H1 (cell line): ENCODE results near the gene LYRM4. TPM values are rescaled to one million over a fixed set of nuclear protein-coding genes. Genes with fewer than 3 reads are reported as not detected.

Experiments
- CTCF ChIA-PET: fragments of 300-600 bp; sonication (Branson Sonifier 250); formaldehyde crosslinking; loops from one replicate; lab custom pipeline; 2021; ENCODE audit not compliant: partially characterized antibody; lab: Charles Lee
- POLR2A ChIA-PET: fragments of 300-600 bp; sonication (Branson Sonifier 250); formaldehyde crosslinking; loops from one replicate; lab custom pipeline; 2021; ENCODE audit warnings: inconsistent platforms; ENCODE audit not compliant: partially characterized antibody; lab: Charles Lee
- DNase-seq, 2 experiments: peaks; one replicate each; pipeline versions ENCODE4 v3.0.0 to v3.0.0-alpha.2; 2010 to 2022; ENCODE audit warnings: low spot score in 2 of 2, low read depth in 1 of 2, mixed read lengths in 1 of 2
- FAIRE-seq: peaks from 2 replicates; lab custom pipeline; 2011; peaks lifted over from hg19 to GRCh38; lab: Jason Lieb, UNC
- H2AFZ ChIP-seq: 2 replicates; pipeline ENCODE4 v1.8.1; 2012; ENCODE audit warnings: low read length, inconsistent platforms
- H2AK5ac ChIP-seq: 2 replicates; pipeline ENCODE4 v1.6.1; 2013; ENCODE audit warnings: low read depth, low read length
- H2BK120ac ChIP-seq: replicated peaks from 2 replicates; pipeline ENCODE3; 2013; ENCODE audit warnings: low read depth, low read length, inconsistent platforms
- H2BK12ac ChIP-seq: 2 replicates; pipeline ENCODE4 v1.6.1; 2013; ENCODE audit warnings: low read depth, low read length
- H2BK15ac ChIP-seq: 2 replicates; pipeline ENCODE4 v1.6.1; 2013; ENCODE audit warnings: low read length
- H2BK20ac ChIP-seq: 2 replicates; pipeline ENCODE4 v1.6.1; 2013; ENCODE audit warnings: low read length
- H2BK5ac ChIP-seq: 2 replicates; pipeline ENCODE4 v1.6.1; 2013; ENCODE audit warnings: low read depth, low read length
- H3K14ac ChIP-seq: 2 replicates; pipeline ENCODE4 v1.6.1; 2013; ENCODE audit warnings: inconsistent platforms; ENCODE audit not compliant: insufficient read length
- H3K18ac ChIP-seq: 2 replicates; pipeline ENCODE4 v1.6.1; 2013; ENCODE audit warnings: low read length; ENCODE audit errors: extremely low read depth
- H3K23ac ChIP-seq: 2 replicates; pipeline ENCODE4 v1.6.1; 2013; ENCODE audit warnings: inconsistent platforms; ENCODE audit not compliant: insufficient read length
- H3K23me2 ChIP-seq: 2 replicates; pipeline ENCODE4 v1.6.1; 2013; ENCODE audit warnings: low read depth, low read length
- H3K27ac ChIP-seq: 2 replicates; pipeline ENCODE4 v1.6.1; 2011; ENCODE audit warnings: low read depth, low read length, inconsistent platforms
- H3K27me3 ChIP-seq, 4 experiments: replicated peaks in 1 of 4; 1 replicate in 1 of 4; 2 replicates in 3 of 4; pipeline versions ENCODE4 v1.6.1 to v1.8.1; 2011 to 2013; ENCODE audit warnings: low read length in 3 of 4, mild to moderate bottlenecking in 3 of 4, inconsistent platforms in 2 of 4, mixed read lengths in 2 of 4, moderate library complexity in 1 of 4; ENCODE audit not compliant: control insufficient read depth in 3 of 4, insufficient read depth in 3 of 4; ENCODE audit errors: extremely low read depth in 1 of 4
- H3K36me3 ChIP-seq, 4 experiments: 2 replicates each; pipeline versions ENCODE4 v1.6.1 to v1.8.1; 2011 to 2013; ENCODE audit warnings: mild to moderate bottlenecking in 4 of 4, low read length in 3 of 4, moderate library complexity in 2 of 4, control low read depth in 1 of 4, inconsistent platforms in 1 of 4; ENCODE audit not compliant: insufficient read depth in 4 of 4, control insufficient read depth in 2 of 4
- H3K4ac ChIP-seq: replicated peaks from 2 replicates; pipeline ENCODE3; 2013; ENCODE audit warnings: low read length, low read depth, mixed read lengths, inconsistent platforms; ENCODE audit not compliant: insufficient read length
- H3K4me1 ChIP-seq, 4 experiments: replicated peaks in 1 of 4; 1 replicate in 1 of 4; 2 replicates in 3 of 4; pipeline versions ENCODE4 v1.6.1 to v1.8.1; 2011 to 2013; ENCODE audit warnings: low read length in 3 of 4, inconsistent platforms in 2 of 4, mixed read lengths in 1 of 4; ENCODE audit not compliant: insufficient read depth in 4 of 4, control insufficient read depth in 3 of 4
- H3K4me2 ChIP-seq, 2 experiments: 2 replicates each; pipeline versions ENCODE4 v1.6.1 to v1.8.1; 2011 to 2013; ENCODE audit warnings: low read depth in 2 of 2, low read length in 2 of 2, control low read depth in 1 of 2, inconsistent platforms in 1 of 2, mild to moderate bottlenecking in 1 of 2; ENCODE audit not compliant: insufficient read depth in 1 of 2
- H3K4me3 ChIP-seq, 4 experiments: fragments of 200-600, 300-600 bp in 1 of 4; sonication (generic), shearing (Covaris generic), sonication (Bioruptor Twin) in 1 of 4; 2 replicates each; pipeline versions ENCODE4 v1.5.1 to v1.8.1; 2011 to 2016; ENCODE audit warnings: low read length in 4 of 4, low read depth in 3 of 4, control low read depth in 2 of 4, inconsistent platforms in 2 of 4, mild to moderate bottlenecking in 2 of 4, mixed read lengths in 1 of 4, moderate library complexity in 1 of 4; ENCODE audit not compliant: insufficient read depth in 2 of 4; ENCODE audit errors: extremely low read depth in 1 of 4
- H3K56ac ChIP-seq: replicated peaks from 2 replicates; pipeline ENCODE3; 2013; ENCODE audit warnings: low read depth, mild to moderate bottlenecking, mixed read lengths, low read length, inconsistent platforms; ENCODE audit not compliant: insufficient read length
- H3K79me1 ChIP-seq: 2 replicates; pipeline ENCODE4 v1.6.1; 2013; ENCODE audit warnings: low read depth, low read length, control low read depth
- H3K79me2 ChIP-seq, 2 experiments: 2 replicates each; pipeline versions ENCODE4 v1.6.1 to v1.8.1; 2012 to 2013; ENCODE audit warnings: low read length in 2 of 2, mild to moderate bottlenecking in 2 of 2, inconsistent platforms in 1 of 2; ENCODE audit not compliant: insufficient read depth in 2 of 2, control insufficient read depth in 1 of 2
- H3K9ac ChIP-seq, 4 experiments: replicated peaks in 1 of 4; 1 replicate in 1 of 4; 2 replicates in 3 of 4; pipeline versions ENCODE4 v1.6.1 to v1.8.1; 2011 to 2013; ENCODE audit warnings: low read depth in 3 of 4, low read length in 3 of 4, control low read depth in 2 of 4, mild to moderate bottlenecking in 2 of 4, moderate library complexity in 2 of 4, inconsistent platforms in 1 of 4; ENCODE audit errors: extremely low read depth in 1 of 4
- H3K9me3 ChIP-seq, 2 experiments: 2 replicates each; pipeline versions ENCODE4 v1.6.1 to v1.8.1; 2012 to 2013; ENCODE audit warnings: mild to moderate bottlenecking in 2 of 2, moderate library complexity in 2 of 2, control low read depth in 1 of 2, inconsistent platforms in 1 of 2, low read depth in 1 of 2, low read length in 1 of 2, mixed read lengths in 1 of 2; ENCODE audit not compliant: insufficient read depth in 2 of 2
- H4K20me1 ChIP-seq, 2 experiments: replicated peaks in 1 of 2; 2 replicates each; pipeline versions ENCODE3 to v1.8.1; 2011 to 2013; ENCODE audit warnings: inconsistent platforms in 2 of 2, low read length in 2 of 2, mild to moderate bottlenecking in 1 of 2; ENCODE audit not compliant: insufficient read depth in 2 of 2, control insufficient read depth in 1 of 2
- H4K5ac ChIP-seq: 2 replicates; pipeline ENCODE4 v1.6.1; 2013; ENCODE audit warnings: low read length, low read depth, mixed read lengths, inconsistent platforms; ENCODE audit not compliant: insufficient read length
- H4K8ac ChIP-seq: 2 replicates; pipeline ENCODE4 v1.8.0; 2013; ENCODE audit warnings: mild to moderate bottlenecking, moderate library complexity, low read length, inconsistent platforms; ENCODE audit not compliant: insufficient read depth; ENCODE audit errors: extremely low read depth
- H4K91ac ChIP-seq: replicated peaks from 2 replicates; pipeline ENCODE3; 2013; ENCODE audit warnings: low read length, mixed read lengths, inconsistent platforms; ENCODE audit not compliant: insufficient read length
- ATF2 ChIP-seq: IDR thresholded peaks from 2 replicates; pipeline ENCODE4 v1.6.1; 2012; ENCODE audit warnings: low read length, inconsistent platforms
- BRCA1 ChIP-seq: IDR thresholded peaks from 2 replicates; pipeline ENCODE4 v1.6.1; 2012; ENCODE audit warnings: low read depth, low read length, improper control_type of control experiment
- CBX8 ChIP-seq: fragments of 300-800, 300-1000 bp; sonication (generic); IDR thresholded peaks from 2 replicates; pipeline ENCODE4 v1.7.1; 2016; ENCODE audit warnings: low read depth, low read length, borderline replicate concordance
- CTBP2 ChIP-seq: IDR thresholded peaks from 2 replicates; pipeline ENCODE4 v1.7.0; 2011; ENCODE audit warnings: borderline replicate concordance, mild to moderate bottlenecking, moderate library complexity, mixed read lengths, low read length; ENCODE audit not compliant: insufficient read depth, insufficient read length
- EP300 ChIP-seq, 2 experiments: IDR thresholded peaks; 1 replicate in 1 of 2; 2 replicates in 1 of 2; pipeline ENCODE4 v1.6.1; 2011 to 2012; ENCODE audit warnings: low read depth in 2 of 2, low read length in 2 of 2, mild to moderate bottlenecking in 2 of 2, borderline replicate concordance in 1 of 2, inconsistent platforms in 1 of 2, moderate library complexity in 1 of 2
- GABPA ChIP-seq: IDR thresholded peaks from 2 replicates; pipeline ENCODE4 v1.6.1; 2011; ENCODE audit warnings: mild to moderate bottlenecking, low read length, moderate library complexity, borderline replicate concordance; ENCODE audit not compliant: insufficient read depth
- GTF2F1 ChIP-seq: IDR thresholded peaks from 2 replicates; pipeline ENCODE4 v1.6.1; 2012; ENCODE audit warnings: low read depth, low read length, improper control_type of control experiment, borderline replicate concordance
- HDAC2 ChIP-seq, 2 experiments: fragments of 300-600 bp in 1 of 2; sonication (generic) in 1 of 2; IDR thresholded peaks; 2 replicates each; pipeline ENCODE4 v1.6.1; 2011 to 2012; ENCODE audit warnings: low read depth in 2 of 2, low read length in 2 of 2, mild to moderate bottlenecking in 2 of 2, moderate library complexity in 2 of 2, borderline replicate concordance in 1 of 2, inconsistent platforms in 1 of 2
- POLR2AphosphoS5 ChIP-seq: IDR thresholded peaks from 2 replicates; pipeline ENCODE4 v1.6.1; 2011; ENCODE audit warnings: low read depth, low read length
- SIRT6 ChIP-seq: IDR thresholded peaks from one replicate; pipeline ENCODE4 v1.7.1; 2012; ENCODE audit warnings: low read length, inconsistent platforms
- TAF7 ChIP-seq: optimal IDR thresholded peaks from 2 replicates; pipeline ENCODE3; 2011; ENCODE audit warnings: low read depth, mild to moderate bottlenecking, inconsistent platforms, low read length, moderate library complexity, borderline replicate concordance
- YY1 ChIP-seq: IDR thresholded peaks from 2 replicates; pipeline ENCODE4 v1.6.1; 2011; ENCODE audit warnings: low read depth, mild to moderate bottlenecking, low read length
- WGBS, 2 experiments: shearing (Covaris generic) in 1 of 2; methylation state at CpG; one replicate each; pipeline versions ENCODE4 v1.1.6 to v1.1.7; 2013 to 2015; ENCODE audit warnings: low lambda C conversion rate in 2 of 2, mixed read lengths in 2 of 2, inconsistent platforms in 1 of 2, low coverage in 1 of 2, missing lambda C conversion rate in 1 of 2; ENCODE audit not compliant: insufficient replicate concordance in 2 of 2, insufficient coverage in 1 of 2, insufficient read length in 1 of 2; ENCODE audit errors: extremely low coverage in 1 of 2, missing lambda C conversion rate in 1 of 2; 5-methylcytosine and 5-hydroxymethylcytosine counted together
- polyA plus RNA-seq, 7 experiments: library from polyadenylated mRNA; depleted of rRNA in 3 of 7; stranded (reverse) in 5 of 7; unstranded in 2 of 7; fragments of >200 nt in 5 of 7; fragments of 200-250 nt in 2 of 7; gene quantifications; 1 replicate in 5 of 7; 2 replicates in 1 of 7; 4 replicates in 1 of 7; pipeline versions ENCODE4 v1.2.1 to v1.2.3, GENCODE V29; 2011 to 2013; ENCODE audit warnings: missing spikeins in 2 of 7, mixed read lengths in 2 of 7
- total RNA-seq: library from RNA; stranded (reverse); fragmentation: NEBNext Ultra II Directional; extraction: Animal tissue kit (Norgen Biotek cat#: 25700); gene quantifications from 2 replicates; pipeline ENCODE4 v1.2.1, GENCODE V29; 2021

LYRM4 gene
- total and polyA plus RNA-seq, 2 of the 8 experiments (the other 6 are each of a cell fraction or from before 2014, with no cell fraction given) = 56.6 to 62.8 TPM

GRCh38 chr6:5146398-5146797, 114.4 kb downstream of the LYRM4 start:
- no peak overlapping the region for H2BK20ac ChIP-seq
- CTCF ChIA-PET = interaction anchor here (0.6 to 14.2 kb wide), 6 partner anchors 10 to 250 kb away, joined by 3 to 256 read pairs (median 4); no protein-coding TSS in a partner anchor
- no peak for FAIRE-seq
- no peak for TF ChIP-seq YY1
- TF ChIP-seq BRCA1 = no peak
- TF ChIP-seq TAF7 = no peak
- no peak for TF ChIP-seq GABPA
- TF ChIP-seq ATF2 = no peak
- TF ChIP-seq EP300 (IDR thresholded peaks at IDR 0.05; ENCODE audit: borderline replicate concordance in 1 of 2, low read depth in 2 of 2, low read length in 2 of 2) = no peak
- TF ChIP-seq CBX8 = no peak
- no peak for TF ChIP-seq GTF2F1
- TF ChIP-seq HDAC2 (IDR thresholded peaks at IDR 0.05; ENCODE audit: borderline replicate concordance in 1 of 2, low read depth in 2 of 2, low read length in 2 of 2) = no peak
- TF ChIP-seq POLR2AphosphoS5 = no peak
- TF ChIP-seq SIRT6 = no peak
- no peak for TF ChIP-seq CTBP2

More at GRCh38 chr6:5146398-5146797, 114.4 kb downstream of the LYRM4 start:
- WGBS, 2 experiments = 80% methylated on average over 4 of the region's 4 CpGs; no CpG with 5 or more reads in 1 of the 2 experiments
- Histone ChIP-seq H2BK12ac (no peak overlapping the region), H2AFZ (no peak overlapping the region), H2BK120ac (no peak overlapping the region), H4K20me1 (peaks cover 2 to 16% of the 10 kb centered on the region in 2 experiments), H3K79me1 (no peaks in the 10 kb centered on the region), H3K4ac (no peak overlapping the region), H3K9ac (no peak overlapping the region), H3K56ac (no peak overlapping the region), H3K27me3 (no peaks in the 10 kb centered on the region; a peak in 1 of 7 replicates), H2BK5ac (no peak overlapping the region), H3K36me3 (no peaks in the 10 kb centered on the region), H3K23ac (no peak overlapping the region), H3K14ac (no peak overlapping the region), H3K4me1 (no peaks in the 10 kb centered on the region; a peak in 1 of 7 replicates), H3K4me3 (no peak overlapping the region), H3K79me2 (no peaks in the 10 kb centered on the region), H4K91ac (no peak overlapping the region), H3K23me2 (no peaks in the 10 kb centered on the region), H4K8ac (no peak overlapping the region), H3K9me3 (no peaks in the 10 kb centered on the region), H3K27ac (no peak overlapping the region), H2BK15ac (no peak overlapping the region), H4K5ac (no peak overlapping the region), H3K18ac (no peak overlapping the region), H2AK5ac (no peak overlapping the region), H3K4me2 (no peak overlapping the region)
- no peak for DNase-seq
- POLR2A ChIA-PET = no interaction called here
